ENCODE results near the gene POLA2.

Gene POLA2

GRCh38 chr11:65315204-65315865 lies 53.6 kb downstream of the POLA2 start:
- peak; percentile 97 for TF ChIP-seq CTCF (IDR thresholded peaks at IDR 0.05; ENCODE audit: borderline replicate concordance, insufficient read depth, low read depth, low read length)
- H3K4me3 ChIP-seq (ENCODE audit: low read depth, low read length): peak overlapping the region; percentile 78

GRCh38 chr11:65315866-65316226 lies 54.1 kb downstream of the POLA2 start:
- no peak overlapping the region for H3K4me3 ChIP-seq (ENCODE audit: low read depth, low read length)
- TF ChIP-seq CTCF (IDR thresholded peaks at IDR 0.05; ENCODE audit: borderline replicate concordance, insufficient read depth, low read depth, low read length): no peak

- no peak for TF ChIP-seq CTCF (IDR thresholded peaks at IDR 0.05; ENCODE audit: borderline replicate concordance, insufficient read depth, low read depth, low read length)
- H3K4me3 ChIP-seq (ENCODE audit: low read depth, low read length): no peak overlapping the region
Measured at GRCh38 chr11:65316227-65317024, 54.7 kb downstream of the POLA2 start.

GRCh38 chr11:65317025-65317786 lies 55.4 kb downstream of the POLA2 start:
- no peak overlapping the region for H3K4me3 ChIP-seq (ENCODE audit: low read depth, low read length)
- no peak for TF ChIP-seq CTCF (IDR thresholded peaks at IDR 0.05; ENCODE audit: borderline replicate concordance, insufficient read depth, low read depth, low read length)

GRCh38 chr11:65320386-65321075 lies 58.8 kb downstream of the POLA2 start:
- no peak overlapping the region for H3K4me3 ChIP-seq (ENCODE audit: low read depth, low read length)
- no peak for TF ChIP-seq CTCF (IDR thresholded peaks at IDR 0.05; ENCODE audit: borderline replicate concordance, insufficient read depth, low read depth, low read length)

GRCh38 chr11:65321076-65321475 lies 59.3 kb downstream of the POLA2 start:
- no peak for TF ChIP-seq CTCF (IDR thresholded peaks at IDR 0.05; ENCODE audit: borderline replicate concordance, insufficient read depth, low read depth, low read length)
- no peak overlapping the region for H3K4me3 ChIP-seq (ENCODE audit: low read depth, low read length)
